GM12891 (cell line): ENCODE results near the gene DR1.

Experiments used
- PAX5 ChIP-seq: IDR thresholded peaks from 2 replicates; pipeline ENCODE4 v1.6.1; 2011; ENCODE audit warnings: low read length, moderate library complexity, mild to moderate bottlenecking; ENCODE audit not compliant: insufficient read depth, severe bottlenecking
- POLR2A ChIP-seq: IDR thresholded peaks from 2 replicates; pipeline ENCODE4 v1.6.1; 2011; ENCODE audit warnings: low read depth, low read length, control low read depth
- POLR2AphosphoS5 ChIP-seq: IDR thresholded peaks from 2 replicates; pipeline ENCODE4 v1.6.1; 2011; ENCODE audit warnings: low read depth, low read length, control low read depth
- POU2F2 ChIP-seq: IDR thresholded peaks from 2 replicates; pipeline ENCODE4 v1.6.1; 2011; ENCODE audit warnings: low read depth, mild to moderate bottlenecking, control low read depth, low read length, moderate library complexity

DNA sequence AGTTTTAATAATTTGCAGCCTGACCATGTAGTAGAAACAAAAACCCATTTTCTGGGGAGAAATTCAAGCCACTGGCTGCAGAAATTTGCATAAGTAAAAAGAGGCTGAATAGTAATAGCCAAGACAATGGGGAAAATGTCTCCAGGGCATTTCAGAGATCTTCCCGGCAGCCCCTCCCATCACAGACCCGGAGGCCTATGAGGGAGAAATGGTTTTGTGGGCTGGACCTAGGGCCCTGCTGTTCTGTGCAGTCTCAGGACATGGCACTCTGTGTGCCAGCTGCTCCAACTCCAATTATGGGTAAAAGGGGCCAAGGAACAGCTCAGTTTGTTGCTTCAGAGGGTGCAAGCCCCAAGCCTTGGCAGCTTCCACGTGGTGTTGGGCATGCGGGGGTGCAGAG lies 62.5 kb downstream of the DR1 start:
- TF ChIP-seq POLR2A (no peak), POLR2AphosphoS5 (no peak), POU2F2 (no peak), PAX5 (no peak)
